GM19463 (cell line): ENCODE measurements around the gene EDN2.

Experiments
- ATAC-seq: cut with Tn5 transposase; IDR thresholded peaks from one replicate; pipeline ENCODE4 v1.9.1; 2021; ENCODE audit warnings: mild to moderate bottlenecking, moderate library complexity; ENCODE audit not compliant: unreplicated experiment

The EDN2 gene

DNA sequence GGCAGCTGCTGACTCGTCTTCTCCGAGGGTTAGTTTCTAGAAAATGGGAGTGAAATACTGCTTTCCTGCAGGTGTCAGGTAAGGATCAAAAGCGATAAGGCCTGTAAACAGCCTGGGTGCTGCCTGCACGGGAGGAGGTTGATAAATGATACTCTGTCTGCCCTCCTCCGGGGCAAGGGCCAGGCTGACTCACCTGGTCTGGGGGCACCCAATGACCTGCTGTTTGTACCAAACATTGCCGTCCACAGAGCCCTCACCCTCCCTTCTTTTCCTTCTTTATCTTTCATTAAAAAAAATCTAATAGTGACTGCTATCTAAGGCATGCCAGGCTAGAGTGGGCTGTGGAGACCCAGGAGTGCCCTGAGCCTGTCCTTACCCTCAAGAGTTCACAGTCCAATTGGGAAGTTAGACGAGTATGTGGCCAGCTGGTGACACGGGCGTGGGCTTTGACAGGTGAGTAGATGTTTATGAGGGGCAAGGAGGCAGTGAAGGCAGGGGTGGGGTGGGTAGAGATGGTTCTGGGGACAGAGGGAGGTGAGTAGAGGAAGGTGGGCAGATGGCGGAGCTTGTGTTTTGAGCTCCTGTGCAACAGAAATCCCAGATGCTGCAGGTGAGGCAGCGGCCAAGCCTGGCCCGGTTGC lies 16.2 kb downstream of the EDN2 start:
- ATAC-seq, result no peak

DNA sequence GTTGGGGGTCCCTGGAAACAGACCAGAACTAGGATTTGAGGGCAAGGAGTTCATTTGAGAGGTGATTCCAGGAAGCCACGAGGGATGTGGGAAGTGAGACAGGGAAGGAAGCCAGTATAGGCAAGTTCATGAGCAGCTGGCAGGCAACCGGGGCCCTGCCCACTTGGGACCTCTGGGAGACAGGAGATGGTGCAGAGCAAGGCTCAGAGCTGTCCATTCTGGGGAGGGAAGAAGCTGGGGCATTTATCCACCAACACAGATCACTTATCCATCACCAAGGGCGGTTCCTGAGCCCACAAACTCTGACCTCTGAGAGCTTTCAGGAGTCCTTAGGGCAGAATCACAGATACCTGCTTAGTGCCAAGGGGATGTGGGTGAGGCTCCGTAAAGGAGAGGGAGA lies 16.8 kb downstream of the EDN2 start:
- no peak for ATAC-seq

DNA sequence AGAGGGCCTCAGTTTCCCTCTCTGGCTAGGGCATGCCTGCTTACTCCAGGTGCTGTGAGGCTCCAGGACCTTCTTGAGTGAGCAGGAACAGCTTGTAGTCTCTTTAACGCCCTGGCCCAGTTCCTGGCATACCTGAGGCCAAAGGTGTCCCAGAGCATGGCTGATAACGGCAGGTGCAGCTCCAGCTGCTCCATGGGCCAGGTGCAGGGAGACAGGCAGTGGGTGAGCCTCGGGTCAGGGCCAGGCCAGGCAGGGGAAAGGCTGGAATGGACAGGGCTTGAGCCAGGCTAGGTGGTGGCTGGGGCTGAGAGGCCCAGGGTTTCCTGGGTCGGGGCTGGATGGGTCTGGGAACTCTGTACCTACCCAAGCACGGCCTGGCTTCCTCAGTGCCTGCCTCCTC lies 18.3 kb downstream of the EDN2 start:
- no peak for ATAC-seq

DNA sequence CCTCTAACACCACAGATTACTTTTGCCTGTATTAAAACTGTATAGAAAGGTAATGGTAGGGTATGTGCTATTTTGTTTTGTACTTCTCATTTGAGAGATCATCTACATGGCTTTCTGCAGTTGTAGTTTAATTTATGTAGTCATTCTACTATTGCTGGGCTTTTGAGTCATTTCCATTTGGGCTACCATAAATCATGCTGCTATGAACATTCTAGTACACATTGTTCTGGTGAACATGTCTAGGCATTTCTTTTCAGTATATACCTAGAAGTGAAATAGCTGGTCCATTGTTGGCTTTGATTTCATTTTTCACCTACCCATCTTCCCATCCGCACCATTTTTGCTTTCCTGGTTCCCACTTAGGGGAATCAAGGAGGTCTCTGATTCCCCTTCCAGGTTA lies 18.7 kb downstream of the EDN2 start:
- ATAC-seq, result no peak

DNA sequence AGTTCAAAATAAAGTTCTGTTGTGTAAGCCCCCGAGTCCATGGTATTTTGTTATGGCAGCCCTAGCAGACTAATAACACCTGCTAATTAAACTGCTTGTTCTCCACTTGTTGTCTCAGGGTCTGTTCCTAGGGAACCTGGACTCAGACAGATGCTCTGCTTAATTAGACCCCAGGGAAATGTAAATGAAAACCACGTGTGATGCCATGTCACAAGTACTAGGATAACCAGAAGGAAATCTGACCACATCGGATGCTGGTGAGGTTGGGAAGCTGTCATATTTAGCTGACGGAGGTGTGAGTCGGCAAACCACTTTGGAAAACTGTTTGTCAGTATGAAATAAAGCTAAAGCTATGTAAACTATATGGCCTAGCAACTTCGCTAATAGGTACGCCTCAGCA lies 19.6 kb downstream of the EDN2 start:
- ATAC-seq, result no peak

DNA sequence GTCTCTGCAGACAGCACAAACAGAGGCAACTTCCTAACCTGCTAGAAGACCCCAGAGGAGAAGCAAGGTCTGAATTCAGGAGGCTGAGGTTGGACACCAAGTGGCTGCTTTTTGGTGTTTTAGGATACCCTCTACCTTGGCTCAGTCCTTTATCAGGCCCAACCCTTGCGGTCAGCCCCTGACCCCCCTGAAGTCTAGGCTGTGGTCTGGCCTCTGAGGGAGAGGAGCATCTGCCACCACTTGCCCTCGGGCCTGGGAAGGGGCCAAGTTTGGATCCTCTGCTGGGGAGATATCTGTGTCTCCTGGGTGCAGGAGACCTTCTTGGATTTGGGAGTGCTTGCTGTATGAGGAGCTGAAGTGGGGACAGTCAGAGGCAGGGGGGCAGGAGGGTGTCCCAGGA lies 21.0 kb downstream of the EDN2 start:
- ATAC-seq, result no peak

DNA sequence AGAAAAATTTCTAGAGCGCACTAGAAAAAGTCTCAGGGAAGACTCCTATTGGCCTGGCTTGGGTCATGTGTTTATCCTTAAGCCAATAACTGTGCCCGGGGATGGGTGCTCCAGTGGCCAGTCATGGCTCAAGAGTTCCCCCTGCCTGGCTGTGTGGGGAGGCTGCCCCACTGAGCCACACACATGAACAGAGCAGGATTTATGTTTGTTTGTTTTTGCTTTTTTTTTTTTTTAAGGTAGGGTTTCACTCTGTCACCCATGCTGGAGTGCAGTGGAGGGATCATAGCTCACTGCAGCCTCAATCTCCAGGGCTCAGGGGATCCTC lies 21.8 kb downstream of the EDN2 start:
- no peak for ATAC-seq

DNA sequence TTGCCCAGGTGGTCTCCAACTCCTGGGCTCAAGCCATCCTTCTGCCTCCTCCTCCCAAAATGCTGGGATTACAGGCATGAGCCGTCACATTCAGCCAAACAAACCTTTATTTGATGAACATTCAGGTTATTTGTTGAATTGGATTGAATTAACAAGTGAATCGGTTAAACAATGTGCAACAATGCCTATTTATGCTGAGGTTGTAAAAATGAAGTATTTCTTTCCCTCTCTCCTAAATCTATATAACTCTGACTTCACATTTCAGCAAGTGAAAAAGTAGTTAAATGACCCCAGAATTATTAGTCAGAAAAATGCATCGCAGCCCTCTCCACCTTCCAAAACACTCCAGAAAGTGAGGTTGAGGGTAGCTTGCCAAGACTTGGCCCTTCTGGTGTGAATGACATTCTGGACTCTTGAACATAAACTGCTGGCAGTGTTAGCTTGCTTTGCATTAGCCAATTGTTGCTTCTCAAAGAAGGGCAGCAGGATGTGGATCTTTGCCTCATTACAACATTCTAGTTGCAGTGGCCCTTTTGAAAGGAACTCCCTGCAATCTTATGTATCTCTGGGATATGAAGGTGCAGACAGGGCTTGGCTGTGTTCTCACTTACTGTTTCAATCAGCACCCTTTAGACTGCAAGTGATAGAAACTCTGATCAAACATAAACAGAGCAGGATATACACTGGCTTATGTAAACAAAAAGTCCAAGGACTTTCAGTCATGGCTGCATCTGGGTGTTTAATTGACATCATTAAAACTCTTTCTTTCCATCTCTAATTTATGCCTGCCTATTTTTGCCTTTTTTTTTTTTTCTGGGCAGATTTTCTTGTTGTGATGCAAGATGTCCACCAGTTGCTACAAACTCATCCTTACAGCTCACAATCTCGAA lies 22.4 kb downstream of the EDN2 start:
- no peak for ATAC-seq

DNA sequence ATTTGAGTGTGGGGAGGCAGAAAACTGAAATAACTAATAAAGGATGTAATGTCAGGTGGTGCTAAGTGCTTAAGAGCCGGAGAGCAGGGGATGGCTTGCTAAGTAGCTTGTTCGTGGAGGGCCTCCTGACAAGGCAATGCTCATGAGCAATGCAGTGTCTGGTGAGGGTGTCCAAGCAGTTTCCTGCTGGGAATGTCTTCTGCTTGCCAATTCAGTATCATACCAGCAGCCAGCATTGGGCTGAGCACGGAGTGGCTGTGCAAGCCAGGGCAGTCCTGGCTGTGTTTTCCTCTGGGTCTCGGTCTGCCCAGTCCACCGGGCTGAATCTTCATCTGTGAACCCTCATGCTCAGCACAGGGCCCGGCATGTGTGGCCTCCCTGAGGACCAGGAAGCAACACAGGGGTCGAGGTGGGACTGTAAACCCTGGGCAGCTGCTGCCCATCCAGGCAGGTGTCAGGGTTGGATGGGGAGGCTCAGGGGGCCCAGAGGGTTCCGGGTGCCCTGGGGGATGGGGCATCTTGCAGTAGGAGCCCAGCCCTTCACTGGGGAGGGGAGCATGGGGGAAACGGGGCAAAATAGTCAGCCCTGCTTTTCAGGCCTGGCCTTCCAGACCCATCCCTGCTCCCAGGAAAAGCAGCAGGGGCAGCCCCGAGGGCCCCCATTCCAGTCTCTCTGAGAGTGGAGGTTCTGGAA lies 27.5 kb downstream of the EDN2 start:
- no peak for ATAC-seq

DNA sequence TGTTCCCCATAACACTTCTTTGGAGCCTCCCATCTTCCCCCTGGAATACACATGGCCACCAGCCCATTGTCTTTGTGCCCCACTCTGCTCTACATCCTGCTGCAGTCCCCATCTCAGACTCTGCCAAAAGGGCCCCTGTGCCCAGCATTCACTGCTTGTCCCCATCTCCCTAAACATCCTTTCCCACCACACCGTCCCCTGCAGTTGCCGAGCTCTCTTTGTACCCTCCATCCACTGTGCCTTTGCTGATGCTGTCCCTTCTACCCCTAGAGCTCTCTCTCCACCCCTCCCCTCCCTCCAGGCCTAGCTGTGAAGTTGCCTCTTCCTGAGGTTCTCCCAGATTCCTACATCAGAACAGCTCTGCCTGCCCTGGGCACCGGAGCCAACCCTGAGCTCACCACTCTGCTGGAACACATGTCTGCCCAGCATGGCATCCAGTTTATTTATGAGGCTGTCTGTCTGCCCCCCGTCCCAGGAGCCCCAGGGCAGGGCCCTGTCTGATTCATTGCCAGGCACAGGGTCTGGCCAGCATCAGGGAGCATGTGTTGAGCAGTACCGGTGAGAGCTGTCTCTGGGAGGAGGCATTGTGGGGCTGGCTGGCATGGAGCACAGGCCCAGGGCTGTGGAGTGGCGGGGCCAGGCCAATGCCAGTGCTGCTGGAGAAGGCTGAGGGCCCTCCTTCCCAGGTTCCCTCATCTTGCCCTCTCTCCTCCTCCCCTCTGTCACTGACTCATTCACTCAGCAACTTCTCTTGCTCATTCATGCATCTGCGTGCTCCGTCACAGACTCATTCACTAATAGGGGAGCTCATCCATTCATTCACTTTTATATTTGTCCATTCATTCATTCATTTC lies 28.8 kb downstream of the EDN2 start:
- ATAC-seq, result no peak

DNA sequence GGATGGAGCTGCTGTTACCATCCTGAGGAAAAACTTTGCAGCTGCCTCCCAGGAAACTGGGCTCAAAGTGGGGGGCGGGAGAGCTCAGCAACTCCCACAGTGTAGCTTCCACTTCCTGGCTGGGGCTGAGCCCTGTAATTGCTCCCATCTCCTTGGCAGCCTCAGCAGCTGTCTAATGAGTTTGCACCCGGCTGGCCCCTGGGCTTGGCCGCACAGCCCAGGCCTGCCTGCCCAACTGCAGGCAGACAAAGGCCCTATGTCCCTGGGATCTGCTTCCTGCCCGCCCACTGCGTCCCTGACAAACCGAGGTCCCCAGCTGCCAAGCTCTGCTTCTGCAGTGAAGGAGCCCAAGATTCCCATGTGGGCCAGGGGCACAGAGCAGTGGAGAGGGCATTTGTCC lies 30.1 kb downstream of the EDN2 start:
- no peak for ATAC-seq

DNA sequence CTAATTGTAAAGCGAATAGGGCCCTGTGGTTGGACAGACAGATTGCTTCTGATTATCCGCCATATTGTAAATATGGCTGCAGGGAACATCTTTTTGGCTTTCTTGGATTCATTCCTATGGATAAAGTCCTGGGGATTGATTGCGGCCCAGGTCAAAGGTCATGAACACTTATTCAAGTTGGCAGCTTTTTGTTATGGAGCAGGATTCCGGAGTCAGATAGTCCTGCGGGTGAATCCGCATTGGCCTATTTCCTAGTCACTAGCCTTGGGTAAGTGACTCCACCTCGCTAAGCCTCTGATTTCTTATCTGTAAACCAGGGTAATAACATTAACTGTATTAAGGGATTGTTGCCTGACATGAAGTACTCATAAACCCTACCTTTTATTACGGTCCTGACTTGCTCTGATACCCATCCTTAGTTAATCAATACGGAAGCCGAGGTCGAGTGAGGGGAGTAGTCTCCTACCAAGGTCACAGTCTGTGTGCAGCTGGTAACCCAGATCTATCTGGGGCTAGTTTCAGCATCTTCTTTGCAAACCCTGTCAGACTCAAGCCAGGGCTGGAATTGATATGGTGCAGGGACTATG lies 31.7 kb downstream of the EDN2 start:
- no peak for ATAC-seq

DNA sequence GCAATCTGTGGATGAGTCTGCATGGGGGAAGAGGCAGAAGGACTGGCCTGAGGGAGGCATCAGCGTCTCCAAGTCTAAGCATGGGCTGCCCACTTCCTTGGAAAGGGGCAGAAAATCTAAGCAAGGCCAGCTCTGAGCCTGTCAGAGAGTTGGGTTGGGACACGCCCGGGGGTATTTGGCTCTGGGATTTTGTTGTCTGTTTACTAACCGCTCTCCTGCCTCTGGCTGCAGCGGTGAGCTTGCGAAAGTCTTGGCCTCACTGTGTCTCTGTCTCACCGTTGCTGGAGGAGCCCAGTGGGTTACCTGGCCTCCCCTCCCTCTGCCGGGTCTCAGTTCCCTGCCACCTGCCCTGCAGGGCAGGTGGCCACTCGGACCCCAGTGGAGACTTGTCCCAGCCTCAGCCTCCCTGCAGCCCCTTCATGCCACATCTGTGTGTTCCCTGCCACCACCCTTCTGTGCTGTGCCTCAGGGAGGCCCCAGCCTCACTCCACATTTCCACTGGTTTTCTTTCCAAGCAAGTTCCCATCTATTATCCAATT lies 33.7 kb downstream of the EDN2 start:
- no peak for ATAC-seq

DNA sequence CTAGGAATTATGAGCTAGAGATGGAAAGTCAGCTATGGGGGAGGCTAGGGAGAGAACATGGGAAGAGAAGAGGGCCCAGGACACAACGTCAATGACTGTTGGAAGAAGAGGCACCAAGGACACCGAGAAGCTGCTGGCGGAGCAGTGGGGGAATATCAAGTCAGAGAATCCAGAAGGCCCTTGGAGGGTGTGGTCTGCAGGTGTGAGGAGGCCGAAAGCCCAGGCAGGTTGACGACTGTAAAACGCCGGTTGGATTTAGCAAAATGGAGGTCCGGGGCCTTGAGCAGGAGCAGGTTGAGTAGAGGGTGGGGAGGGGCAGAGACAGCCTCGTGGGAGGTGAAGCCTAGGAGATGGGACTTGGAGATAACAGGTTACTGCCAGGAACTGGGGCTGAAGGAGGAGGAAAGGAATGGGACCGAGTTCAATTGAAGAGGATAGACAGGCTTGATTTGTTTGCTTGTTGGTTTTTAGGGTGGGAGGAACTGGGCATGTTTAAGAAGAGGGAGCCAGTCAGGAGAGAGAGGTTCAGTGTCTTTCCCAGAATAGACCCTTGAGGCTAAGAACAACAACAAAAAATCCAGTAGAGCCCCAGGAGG lies 35.1 kb downstream of the EDN2 start:
- ATAC-seq, result no peak

DNA sequence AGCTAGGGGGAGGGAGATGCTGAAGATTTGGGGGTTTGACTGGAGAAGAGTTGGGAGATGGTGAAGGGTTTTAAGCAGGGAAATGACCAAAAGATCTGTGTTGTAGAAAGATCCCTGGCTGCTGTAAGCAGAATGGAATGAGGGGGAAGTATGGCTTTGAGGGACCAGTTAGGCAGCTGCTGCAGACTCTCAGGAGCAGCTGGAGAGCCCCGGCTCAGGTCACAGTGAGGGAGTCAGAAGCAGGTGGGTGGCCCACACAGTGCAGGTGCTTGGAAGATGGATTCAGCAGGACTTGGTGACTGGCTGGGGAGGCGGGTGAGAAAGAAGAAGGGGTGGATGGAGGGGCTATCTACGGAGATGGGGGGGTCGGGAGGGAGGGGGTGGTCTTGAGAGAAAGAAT lies 35.7 kb downstream of the EDN2 start:
- no peak for ATAC-seq

DNA sequence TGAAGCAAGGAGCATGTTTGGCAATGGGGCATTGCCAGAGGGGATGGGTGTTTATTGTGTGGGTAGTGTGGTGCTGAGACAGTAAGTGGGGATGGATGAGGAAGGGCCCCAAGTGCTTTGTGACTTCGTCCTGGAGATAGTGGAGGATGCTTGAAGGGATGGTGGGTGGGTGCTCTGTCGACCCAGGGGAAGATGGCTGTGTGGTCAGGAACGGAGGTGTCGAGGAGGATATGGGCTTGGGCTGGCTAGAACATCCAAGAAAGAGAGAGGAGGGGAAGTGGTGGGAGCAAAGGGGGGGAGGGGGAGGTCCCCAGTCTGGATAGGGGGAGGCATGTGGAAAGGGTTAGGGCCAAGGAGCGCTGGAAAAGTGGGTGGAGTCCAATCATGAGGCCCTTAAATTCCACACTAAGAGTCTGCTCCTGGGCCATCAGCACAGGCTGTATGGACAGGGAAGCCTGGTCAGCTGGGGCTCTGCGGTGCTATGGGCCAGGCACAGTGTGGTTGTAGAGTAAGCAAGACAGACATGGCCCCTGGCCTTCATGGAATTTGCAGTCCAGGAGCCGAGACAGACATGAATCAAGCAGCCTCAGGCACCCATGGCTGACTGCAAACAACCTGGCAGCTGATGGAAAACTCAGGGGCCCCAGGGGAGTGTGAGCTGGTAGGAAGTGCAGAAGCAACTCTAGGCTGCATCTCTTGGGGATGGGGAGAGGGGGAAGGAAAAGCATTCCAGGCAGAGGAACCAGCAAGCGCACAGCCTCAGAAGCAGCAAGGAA lies 36.3 kb downstream of the EDN2 start:
- no peak for ATAC-seq

DNA sequence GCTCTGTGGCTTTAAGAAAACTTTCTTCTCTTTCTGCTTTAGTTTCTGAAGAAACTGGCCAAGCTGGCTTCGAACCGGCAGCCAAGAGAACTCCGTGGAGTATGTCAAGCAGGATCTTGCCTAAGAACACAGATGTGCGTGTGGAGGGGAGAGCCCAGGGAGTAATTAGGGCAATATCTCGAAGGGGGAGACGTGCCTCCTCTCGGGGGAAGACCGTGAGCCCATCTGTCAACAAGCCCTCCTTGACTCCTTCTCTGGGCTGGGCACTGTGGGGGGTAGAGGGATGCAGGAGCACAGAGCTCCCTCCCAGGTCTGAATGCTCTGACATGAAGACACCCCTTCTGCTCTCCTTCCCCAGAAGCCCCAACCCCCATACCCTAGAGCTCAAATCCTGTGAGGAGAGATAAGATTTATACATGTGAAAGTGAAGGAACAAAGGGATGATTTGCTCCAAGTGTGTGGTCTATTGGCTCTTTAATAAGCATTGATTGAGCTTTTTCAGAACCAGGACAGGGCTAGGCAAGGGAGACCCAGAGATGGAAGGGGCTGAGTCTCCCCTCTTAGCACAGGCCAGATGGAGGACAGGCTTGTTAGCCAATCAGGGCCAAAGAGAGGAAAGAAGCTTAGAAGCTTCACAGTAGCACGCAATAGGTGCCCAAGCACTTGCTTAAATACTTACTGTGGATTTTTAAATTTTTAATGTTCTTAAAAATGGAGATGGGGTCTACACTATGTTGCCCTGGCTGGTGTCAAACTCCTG lies 37.5 kb downstream of the EDN2 start:
- ATAC-seq, result no peak

DNA sequence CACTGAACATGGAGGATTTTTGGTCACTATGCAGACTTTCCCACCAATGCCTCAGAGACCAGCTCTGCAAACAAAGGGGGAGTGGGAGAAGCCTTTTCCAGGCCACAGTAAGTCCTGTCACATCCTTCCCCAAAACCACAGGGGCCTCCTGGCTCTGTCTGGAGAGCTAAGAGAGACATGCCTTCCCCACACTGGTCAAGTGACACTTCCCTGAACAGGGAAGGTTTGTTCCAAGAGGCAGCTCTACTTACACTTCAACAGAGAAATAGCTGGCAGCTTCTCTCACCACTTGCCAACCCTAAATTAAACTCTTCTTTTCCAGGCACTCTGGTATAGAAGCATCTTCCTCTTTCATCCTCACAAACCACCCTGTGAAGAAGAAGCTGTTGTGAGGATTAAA lies 39.7 kb downstream of the EDN2 start:
- no peak for ATAC-seq

DNA sequence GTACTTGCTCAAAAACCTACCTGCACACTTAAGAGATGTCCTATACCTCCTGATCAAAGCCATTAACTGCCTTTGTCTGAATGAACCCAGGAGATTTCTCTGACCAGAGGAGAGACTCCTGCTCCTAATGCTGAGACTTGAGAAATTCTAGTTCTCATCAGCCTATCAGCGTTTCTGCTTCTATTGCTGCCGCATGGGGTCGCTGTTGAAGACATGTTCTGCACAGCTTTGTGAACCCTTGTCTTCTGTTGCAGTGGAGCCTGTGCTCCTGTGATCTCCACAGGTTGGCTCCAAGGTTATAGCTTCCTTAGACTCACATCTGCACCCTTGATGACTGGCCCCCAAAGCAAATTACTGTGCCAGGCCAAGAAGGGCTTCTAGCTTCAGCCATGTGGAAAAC lies 40.2 kb downstream of the EDN2 start:
- no peak for ATAC-seq
